Lower leg skin (tissue), 3 donors: Measurements from ENCODE around the gene THSD4.

Experiments used
- POLR2A ChIP-seq, 2 donors: fragments of 450-650 bp; IDR thresholded peaks; one replicate each; pipeline ENCODE4 v1.6.1; 2016 to 2017; ENCODE audit warnings: antibody characterized with exemption in 2 of 2, mild to moderate bottlenecking in 1 of 2, moderate library complexity in 1 of 2
- TF ChIP-seq, protein P1 (sequence below), 3 donors: fragments of 450-650 bp; IDR thresholded peaks; one replicate each; pipeline ENCODE4 v1.5.1; 2016; ENCODE audit warnings: antibody characterized with exemption in 3 of 3, mild to moderate bottlenecking in 3 of 3, moderate library complexity in 2 of 3

DNA sequence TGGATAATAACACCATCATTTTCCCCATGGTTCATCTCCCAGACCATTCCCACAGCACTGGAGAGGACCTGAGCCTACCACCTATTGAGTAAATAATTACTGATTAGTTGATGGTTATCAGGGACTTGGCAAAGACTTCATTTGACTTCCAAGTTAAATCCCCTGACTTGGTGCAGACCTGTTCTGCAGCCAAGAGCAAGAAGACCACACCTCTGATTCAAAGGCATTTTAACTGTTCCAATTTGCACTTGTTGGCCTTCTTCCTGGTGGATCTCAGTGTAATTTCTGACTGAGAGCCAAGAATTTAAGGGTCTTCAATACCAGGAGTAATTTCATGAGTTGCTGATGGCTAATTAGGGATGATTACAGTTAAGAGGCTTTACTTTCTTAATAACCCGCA, 24.0 kb downstream of the THSD4 start:
- TF ChIP-seq, protein P1, sequence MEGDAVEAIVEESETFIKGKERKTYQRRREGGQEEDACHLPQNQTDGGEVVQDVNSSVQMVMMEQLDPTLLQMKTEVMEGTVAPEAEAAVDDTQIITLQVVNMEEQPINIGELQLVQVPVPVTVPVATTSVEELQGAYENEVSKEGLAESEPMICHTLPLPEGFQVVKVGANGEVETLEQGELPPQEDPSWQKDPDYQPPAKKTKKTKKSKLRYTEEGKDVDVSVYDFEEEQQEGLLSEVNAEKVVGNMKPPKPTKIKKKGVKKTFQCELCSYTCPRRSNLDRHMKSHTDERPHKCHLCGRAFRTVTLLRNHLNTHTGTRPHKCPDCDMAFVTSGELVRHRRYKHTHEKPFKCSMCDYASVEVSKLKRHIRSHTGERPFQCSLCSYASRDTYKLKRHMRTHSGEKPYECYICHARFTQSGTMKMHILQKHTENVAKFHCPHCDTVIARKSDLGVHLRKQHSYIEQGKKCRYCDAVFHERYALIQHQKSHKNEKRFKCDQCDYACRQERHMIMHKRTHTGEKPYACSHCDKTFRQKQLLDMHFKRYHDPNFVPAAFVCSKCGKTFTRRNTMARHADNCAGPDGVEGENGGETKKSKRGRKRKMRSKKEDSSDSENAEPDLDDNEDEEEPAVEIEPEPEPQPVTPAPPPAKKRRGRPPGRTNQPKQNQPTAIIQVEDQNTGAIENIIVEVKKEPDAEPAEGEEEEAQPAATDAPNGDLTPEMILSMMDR (IDR thresholded peaks at IDR 0.05), result no peak
- no peak for TF ChIP-seq POLR2A (IDR thresholded peaks at IDR 0.05)
